Measurements from ENCODE around the gene FCSK.

The FCSK gene

GRCh38 chr16:70480127-70481105 is 26.0 kb downstream of the FCSK start:
- Histone ChIP-seq H3K27me3 (ENCODE audit: low read depth, low read length) (no peaks in the 10 kb centered on the region), H3K9me3 (ENCODE audit: insufficient read depth, low read length) (no peaks in the 10 kb centered on the region), H3K36me3 (replicated peaks; ENCODE audit: low read depth, low read length) (peaks cover 41% of the 10 kb centered on the region), H4K20me1 (ENCODE audit: insufficient read depth, low read length) (no peaks in the 10 kb centered on the region), H2AFZ (ENCODE audit: low read depth, low read length) (no peak overlapping the region), H3K9ac (ENCODE audit: low read length) (no peak overlapping the region), H3K4me2 (ENCODE audit: low read length) (peak overlapping the region; percentile 10; the same call in 1 of the 2 replicates), H3K4me3 (ENCODE audit: low read length) (no peak overlapping the region), H3K79me2 (ENCODE audit: low read length) (no peaks in the 10 kb centered on the region), H3K4me1 (ENCODE audit: low read length) (peaks cover 77% of the 10 kb centered on the region), H3K27ac (ENCODE audit: low read length) (no peak overlapping the region)
- TF ChIP-seq EZH2phosphoT487 (IDR thresholded peaks at IDR 0.05; ENCODE audit: low read depth), result no peak
- TF ChIP-seq, protein P1, sequence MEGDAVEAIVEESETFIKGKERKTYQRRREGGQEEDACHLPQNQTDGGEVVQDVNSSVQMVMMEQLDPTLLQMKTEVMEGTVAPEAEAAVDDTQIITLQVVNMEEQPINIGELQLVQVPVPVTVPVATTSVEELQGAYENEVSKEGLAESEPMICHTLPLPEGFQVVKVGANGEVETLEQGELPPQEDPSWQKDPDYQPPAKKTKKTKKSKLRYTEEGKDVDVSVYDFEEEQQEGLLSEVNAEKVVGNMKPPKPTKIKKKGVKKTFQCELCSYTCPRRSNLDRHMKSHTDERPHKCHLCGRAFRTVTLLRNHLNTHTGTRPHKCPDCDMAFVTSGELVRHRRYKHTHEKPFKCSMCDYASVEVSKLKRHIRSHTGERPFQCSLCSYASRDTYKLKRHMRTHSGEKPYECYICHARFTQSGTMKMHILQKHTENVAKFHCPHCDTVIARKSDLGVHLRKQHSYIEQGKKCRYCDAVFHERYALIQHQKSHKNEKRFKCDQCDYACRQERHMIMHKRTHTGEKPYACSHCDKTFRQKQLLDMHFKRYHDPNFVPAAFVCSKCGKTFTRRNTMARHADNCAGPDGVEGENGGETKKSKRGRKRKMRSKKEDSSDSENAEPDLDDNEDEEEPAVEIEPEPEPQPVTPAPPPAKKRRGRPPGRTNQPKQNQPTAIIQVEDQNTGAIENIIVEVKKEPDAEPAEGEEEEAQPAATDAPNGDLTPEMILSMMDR (IDR thresholded peaks at IDR 0.05; ENCODE audit: low read depth, low read length), result no peak

- no peak for TF ChIP-seq EZH2phosphoT487 (IDR thresholded peaks at IDR 0.05; ENCODE audit: low read depth)
- TF ChIP-seq, protein P1 (IDR thresholded peaks at IDR 0.05; ENCODE audit: low read depth, low read length), result no peak
- Histone ChIP-seq H4K20me1 (ENCODE audit: insufficient read depth, low read length) (no peaks in the 10 kb centered on the region), H3K79me2 (ENCODE audit: low read length) (no peaks in the 10 kb centered on the region), H3K9ac (ENCODE audit: low read length) (no peak overlapping the region), H3K27ac (ENCODE audit: low read length) (no peak overlapping the region), H3K4me1 (ENCODE audit: low read length) (peaks cover 63% of the 10 kb centered on the region), H3K4me2 (ENCODE audit: low read length) (no peak overlapping the region), H3K9me3 (ENCODE audit: insufficient read depth, low read length) (no peaks in the 10 kb centered on the region), H2AFZ (ENCODE audit: low read depth, low read length) (no peak overlapping the region), H3K27me3 (ENCODE audit: low read depth, low read length) (no peaks in the 10 kb centered on the region), H3K4me3 (ENCODE audit: low read length) (no peak overlapping the region), H3K36me3 (replicated peaks; ENCODE audit: low read depth, low read length) (peaks cover 38% of the 10 kb centered on the region)
These were observed 27.6 kb downstream of the FCSK start for GRCh38 chr16:70481929-70482536.

DNA sequence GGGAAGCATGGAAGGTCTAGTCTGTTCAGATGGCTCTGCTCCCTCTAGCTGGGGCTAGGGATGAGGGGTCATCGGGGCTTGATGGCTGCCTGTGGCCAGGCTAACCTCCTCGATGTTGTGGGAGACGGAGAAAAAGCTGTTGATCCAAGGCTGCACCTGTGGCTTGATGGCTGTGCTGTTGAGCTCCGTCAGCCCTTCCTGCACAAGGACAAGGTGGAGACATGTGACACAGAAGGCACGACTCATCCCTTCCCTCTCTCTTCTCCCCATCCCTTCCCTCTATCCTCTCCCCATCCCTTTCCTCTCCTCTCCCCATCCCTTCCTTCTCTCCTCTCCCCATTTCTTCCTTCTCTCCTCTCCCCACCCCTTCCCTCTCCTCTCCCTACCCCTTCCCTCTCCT is 28.2 kb downstream of the FCSK start:
- Histone ChIP-seq H3K36me3 (replicated peaks; ENCODE audit: low read depth, low read length) (peaks cover 38% of the 10 kb centered on the region), H3K4me1 (ENCODE audit: low read length) (peaks cover 57% of the 10 kb centered on the region), H3K4me3 (ENCODE audit: low read length) (no peak overlapping the region), H3K79me2 (ENCODE audit: low read length) (no peaks in the 10 kb centered on the region), H3K9ac (ENCODE audit: low read length) (no peak overlapping the region), H3K27ac (ENCODE audit: low read length) (no peak overlapping the region), H3K4me2 (ENCODE audit: low read length) (no peak overlapping the region), H4K20me1 (ENCODE audit: insufficient read depth, low read length) (no peaks in the 10 kb centered on the region), H3K27me3 (ENCODE audit: low read depth, low read length) (no peaks in the 10 kb centered on the region), H2AFZ (ENCODE audit: low read depth, low read length) (no peak overlapping the region), H3K9me3 (ENCODE audit: insufficient read depth, low read length) (no peaks in the 10 kb centered on the region)
- TF ChIP-seq EZH2phosphoT487 (IDR thresholded peaks at IDR 0.05; ENCODE audit: low read depth), result no peak
- TF ChIP-seq, protein P1 (IDR thresholded peaks at IDR 0.05; ENCODE audit: low read depth, low read length), result no peak

DNA sequence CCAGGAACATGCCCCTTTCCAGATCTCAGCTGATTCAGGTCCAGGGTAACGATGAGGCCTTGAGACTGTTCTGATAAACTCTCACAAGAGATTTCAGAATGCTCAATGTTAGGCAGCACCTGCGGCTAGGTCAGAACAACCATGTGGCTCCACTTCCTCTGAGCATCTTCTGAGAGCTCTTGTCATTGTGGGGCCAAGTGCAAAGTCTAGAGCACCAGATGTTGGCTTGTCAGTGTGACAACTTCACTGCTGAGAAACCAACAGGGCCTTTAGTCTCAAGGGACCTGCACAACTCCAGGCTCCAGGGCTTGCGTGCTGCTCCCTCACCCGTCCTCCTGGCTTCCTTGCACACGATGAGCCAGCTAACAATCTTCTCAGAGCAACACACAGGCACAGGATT is 29.0 kb downstream of the FCSK start:
- no peaks in the 10 kb centered on the region for H3K27me3 ChIP-seq (ENCODE audit: low read depth, low read length)
- 0 out of 2 replicates have a peak overlapping the region, but pooled peaks have one; percentile 5 for H3K9ac ChIP-seq (ENCODE audit: low read length)
- peak overlapping the region; percentile 29 for H3K4me2 ChIP-seq (ENCODE audit: low read length)
- no peaks in the 10 kb centered on the region for H3K79me2 ChIP-seq (ENCODE audit: low read length)
- H3K27ac ChIP-seq (ENCODE audit: low read length), result peak overlapping the region; percentile 56
- H2AFZ ChIP-seq (ENCODE audit: low read depth, low read length), result no peak overlapping the region
- peaks cover 34% of the 10 kb centered on the region for H3K36me3 ChIP-seq (replicated peaks; ENCODE audit: low read depth, low read length)
- no peak for TF ChIP-seq EZH2phosphoT487 (IDR thresholded peaks at IDR 0.05; ENCODE audit: low read depth)
- TF ChIP-seq, protein P1 (IDR thresholded peaks at IDR 0.05; ENCODE audit: low read depth, low read length), result no peak
- H3K9me3 ChIP-seq (ENCODE audit: insufficient read depth, low read length), result no peaks in the 10 kb centered on the region
- peaks cover 49% of the 10 kb centered on the region for H3K4me1 ChIP-seq (ENCODE audit: low read length)
- no peaks in the 10 kb centered on the region for H4K20me1 ChIP-seq (ENCODE audit: insufficient read depth, low read length)
- H3K4me3 ChIP-seq (ENCODE audit: low read length), result no peak overlapping the region

Data from OCI-LY3 (cell line).